DLD1 (cell line): ENCODE results near the gene APH1B.
"Not testable (repeated sequence)": the region's sequence is repeated elsewhere in the genome, so short reads cannot be mapped to it uniquely, and the experiment has no call there.

Experiments
- in situ Hi-C: cut with HindIII; loops from 2 replicates; pipeline ENCODE4 v1.10.0; 2017; ENCODE audit warnings: low sequenced_read_pairs

The APH1B gene

GRCh38 chr15:63294359-63294758 is 17.0 kb downstream of the APH1B start:
- in situ Hi-C loops = no loop called here

- in situ Hi-C loops = no loop called here
These were observed 17.9 kb downstream of the APH1B start for GRCh38 chr15:63295341-63295740.

GRCh38 chr15:63296195-63296594 is 18.8 kb downstream of the APH1B start:
- in situ Hi-C loops = no loop called here

- in situ Hi-C loops = no loop called here
These were observed 22.7 kb downstream of the APH1B start for GRCh38 chr15:63299943-63300575.

GRCh38 chr15:63301088-63301487 is 23.7 kb downstream of the APH1B start:
- in situ Hi-C loops = no loop called here

- in situ Hi-C loops = no loop called here
These were observed 27.9 kb downstream of the APH1B start for GRCh38 chr15:63305260-63305659.

GRCh38 chr15:63306492-63307073 is 29.2 kb downstream of the APH1B start:
- in situ Hi-C loops = no loop called here

- in situ Hi-C loops = no loop called here
These were observed 31.1 kb downstream of the APH1B start for GRCh38 chr15:63308491-63308890.

- in situ Hi-C loops = no loop called here
These were observed 31.5 kb downstream of the APH1B start for GRCh38 chr15:63308947-63309346.

GRCh38 chr15:63310646-63311045 is 33.2 kb downstream of the APH1B start:
- in situ Hi-C loops = no loop called here

GRCh38 chr15:63312286-63312685 is 34.9 kb downstream of the APH1B start:
- in situ Hi-C loops = no loop called here

GRCh38 chr15:63313825-63314224 is 36.4 kb downstream of the APH1B start:
- in situ Hi-C loops = no loop called here

- in situ Hi-C loops = no loop called here
These were observed 37.0 kb downstream of the APH1B start for GRCh38 chr15:63314409-63314808.

- in situ Hi-C loops = no loop called here
These were observed 40.9 kb downstream of the APH1B start for GRCh38 chr15:63318344-63318743.

GRCh38 chr15:63319065-63319464 is 41.7 kb downstream of the APH1B start:
- in situ Hi-C loops = no loop called here

- in situ Hi-C loops = not testable (repeated sequence)
These were observed 43.0 kb downstream of the APH1B start for GRCh38 chr15:63320446-63320845.

GRCh38 chr15:63320981-63321380 is 43.6 kb downstream of the APH1B start:
- in situ Hi-C loops = not testable (repeated sequence)

- in situ Hi-C loops = no loop called here
These were observed 44.1 kb downstream of the APH1B start for GRCh38 chr15:63321462-63321861.

- in situ Hi-C loops = no loop called here
These were observed 45.1 kb downstream of the APH1B start for GRCh38 chr15:63322541-63322940.

- in situ Hi-C loops = no loop called here
These were observed 46.6 kb downstream of the APH1B start for GRCh38 chr15:63323798-63324563.

GRCh38 chr15:63324770-63325169 is 47.4 kb downstream of the APH1B start:
- in situ Hi-C loops = no loop called here
